Astrocyte (in vitro differentiated cells and primary cell): ENCODE results near the gene MRTFA. TPM values are rescaled to one million over a fixed set of nuclear protein-coding genes. Genes with fewer than 3 reads are reported as not detected.
A peak's percentile ranks its signal among the peaks of the same experiment; 100 is the strongest.

Experiments used
- DNase-seq: peaks from one replicate; pipeline ENCODE4 v3.0.0-alpha.2; 2010; ENCODE audit warnings: low read depth
- FAIRE-seq: peaks from 2 replicates; lab custom pipeline; 2011; peaks lifted over from hg19 to GRCh38; lab: Jason Lieb, UNC
- H2AFZ ChIP-seq: 2 replicates; pipeline ENCODE4 v1.6.0; 2012; ENCODE audit warnings: low read depth, low read length, inconsistent platforms
- H3K27ac ChIP-seq: 2 replicates; pipeline ENCODE4 v1.5.1; 2011; ENCODE audit warnings: low read depth, low read length, inconsistent platforms
- H3K27me3 ChIP-seq: 2 replicates; pipeline ENCODE4 v1.6.0; 2011; ENCODE audit warnings: low read length, inconsistent platforms; ENCODE audit not compliant: insufficient read depth
- H3K36me3 ChIP-seq: 2 replicates; pipeline ENCODE4 v1.5.1; 2011; ENCODE audit warnings: low read length, inconsistent platforms; ENCODE audit not compliant: insufficient read depth
- H3K4me1 ChIP-seq: 2 replicates; pipeline ENCODE4 v1.5.1; 2011; ENCODE audit warnings: low read length, inconsistent platforms; ENCODE audit not compliant: insufficient read depth
- H3K4me2 ChIP-seq: 2 replicates; pipeline ENCODE4 v1.6.0; 2012; ENCODE audit warnings: low read length, inconsistent platforms
- H3K4me3 ChIP-seq: 2 replicates; pipeline ENCODE4 v1.5.1; 2011; ENCODE audit warnings: low read depth, mild to moderate bottlenecking, low read length, inconsistent platforms; ENCODE audit not compliant: insufficient read depth
- H3K79me2 ChIP-seq: 2 replicates; pipeline ENCODE4 v1.6.0; 2012; ENCODE audit warnings: mild to moderate bottlenecking, low read length, inconsistent platforms; ENCODE audit not compliant: insufficient read depth
- H3K9ac ChIP-seq: 2 replicates; pipeline ENCODE4 v1.6.0; 2012; ENCODE audit warnings: mild to moderate bottlenecking, low read length, inconsistent platforms
- H3K9me3 ChIP-seq: 2 replicates; pipeline ENCODE4 v1.5.1; 2012; ENCODE audit warnings: low read depth, mild to moderate bottlenecking, low read length, inconsistent platforms; ENCODE audit not compliant: insufficient read depth
- H4K20me1 ChIP-seq: 2 replicates; pipeline ENCODE4 v1.6.0; 2012; ENCODE audit warnings: low read length, inconsistent platforms; ENCODE audit not compliant: insufficient read depth
- H3K27ac Mint-ChIP-seq: one replicate; pipeline ENCODE4 v1.8.0; 2021; ENCODE audit warnings: mild to moderate bottlenecking, mixed read lengths; ENCODE audit not compliant: unreplicated experiment
- H3K27me3 Mint-ChIP-seq: one replicate; pipeline ENCODE4 v1.8.0; 2021; ENCODE audit warnings: low read depth, mixed read lengths; ENCODE audit not compliant: unreplicated experiment
- H3K36me3 Mint-ChIP-seq: one replicate; pipeline ENCODE4 v1.8.0; 2021; ENCODE audit warnings: low read depth, mixed read lengths; ENCODE audit not compliant: unreplicated experiment
- H3K4me1 Mint-ChIP-seq: one replicate; pipeline ENCODE4 v1.8.0; 2021; ENCODE audit warnings: low read depth, mixed read lengths; ENCODE audit not compliant: unreplicated experiment
- H3K4me3 Mint-ChIP-seq: one replicate; pipeline ENCODE4 v1.8.0; 2021; ENCODE audit warnings: mild to moderate bottlenecking, moderate library complexity, mixed read lengths; ENCODE audit not compliant: unreplicated experiment
- H3K9me3 Mint-ChIP-seq: one replicate; pipeline ENCODE4 v1.8.0; 2021; ENCODE audit warnings: mild to moderate bottlenecking, mixed read lengths; ENCODE audit not compliant: unreplicated experiment
- CTCF ChIP-seq: IDR thresholded peaks from 2 replicates; pipeline ENCODE4 v1.5.1; 2011; ENCODE audit warnings: low read depth, mild to moderate bottlenecking, inconsistent platforms, low read length, moderate library complexity; ENCODE audit not compliant: insufficient read depth
- EZH2 ChIP-seq: IDR thresholded peaks from 2 replicates; pipeline ENCODE4 v1.6.1; 2012; ENCODE audit warnings: mild to moderate bottlenecking, low read length, inconsistent platforms; ENCODE audit not compliant: insufficient read depth
- total RNA-seq: library from RNA; stranded (reverse); gene quantifications from 2 replicates; pipeline ENCODE4 v1.2.1, GENCODE V29; 2021

Gene MRTFA
- total RNA-seq, 1 donor from 2014 or later, result 74.3 TPM

GRCh38 chr22:40368836-40369235 lies 267.7 kb downstream of the MRTFA start:
- no peak for FAIRE-seq
- H3K27ac Mint-ChIP-seq, result no peak overlapping the region

GRCh38 chr22:40368016-40368415 lies 268.5 kb downstream of the MRTFA start:
- H3K36me3 Mint-ChIP-seq, result peaks cover 24% of the 10 kb centered on the region
- Histone ChIP-seq H3K4me1 (peaks cover 6% of the 10 kb centered on the region), H3K27ac (no peak overlapping the region), H3K36me3 (peaks cover 33% of the 10 kb centered on the region), H3K9ac (no peak overlapping the region), H3K9me3 (no peaks in the 10 kb centered on the region), H3K4me2 (no peak overlapping the region), H3K27me3 (no peaks in the 10 kb centered on the region), H3K4me3 (no peak overlapping the region), H3K79me2 (peaks cover 17% of the 10 kb centered on the region), H2AFZ (no peak overlapping the region), H4K20me1 (peaks cover 8% of the 10 kb centered on the region)
- peak overlapping the region; percentile 24 for H3K4me3 Mint-ChIP-seq
- no peak for DNase-seq
- H3K4me1 Mint-ChIP-seq, result peaks cover 22% of the 10 kb centered on the region
- H3K27ac Mint-ChIP-seq, result no peak overlapping the region
- H3K9me3 Mint-ChIP-seq, result no peaks in the 10 kb centered on the region
- no peak for TF ChIP-seq CTCF
- TF ChIP-seq EZH2, result no peak
- no peaks in the 10 kb centered on the region for H3K27me3 Mint-ChIP-seq
- no peak for FAIRE-seq

More at GRCh38 chr22:40368836-40369235, 267.7 kb downstream of the MRTFA start:
- Histone ChIP-seq H3K79me2 (peaks cover 17% of the 10 kb centered on the region), H3K27me3 (no peaks in the 10 kb centered on the region), H3K4me3 (no peak overlapping the region), H3K36me3 (peaks cover 33% of the 10 kb centered on the region), H3K9ac (no peak overlapping the region), H3K4me1 (peaks cover 6% of the 10 kb centered on the region), H3K4me2 (no peak overlapping the region), H4K20me1 (peaks cover 9% of the 10 kb centered on the region), H2AFZ (no peak overlapping the region), H3K27ac (no peak overlapping the region), H3K9me3 (no peaks in the 10 kb centered on the region)
- no peak for TF ChIP-seq EZH2
- no peak for TF ChIP-seq CTCF
- H3K36me3 Mint-ChIP-seq, result peaks cover 17% of the 10 kb centered on the region
- H3K27me3 Mint-ChIP-seq, result no peaks in the 10 kb centered on the region
- peaks cover 18% of the 10 kb centered on the region for H3K4me1 Mint-ChIP-seq
- no peaks in the 10 kb centered on the region for H3K9me3 Mint-ChIP-seq
- DNase-seq, result no peak
- H3K4me3 Mint-ChIP-seq, result no peak overlapping the region

- TF ChIP-seq EZH2 (no peak), CTCF (no peak)
- Histone ChIP-seq H3K36me3 (peaks cover 37% of the 10 kb centered on the region), H2AFZ (no peak overlapping the region), H3K9me3 (no peaks in the 10 kb centered on the region), H3K4me3 (no peak overlapping the region), H3K27me3 (no peaks in the 10 kb centered on the region), H3K79me2 (peaks cover 17% of the 10 kb centered on the region), H3K4me1 (peaks cover 6% of the 10 kb centered on the region), H3K9ac (no peak overlapping the region), H3K4me2 (no peak overlapping the region), H3K27ac (no peak overlapping the region), H4K20me1 (peaks cover 1% of the 10 kb centered on the region)
- Mint-ChIP-seq H3K27ac (no peak overlapping the region), H3K4me1 (peaks cover 24% of the 10 kb centered on the region), H3K9me3 (no peaks in the 10 kb centered on the region), H3K27me3 (no peaks in the 10 kb centered on the region), H3K36me3 (peaks cover 30% of the 10 kb centered on the region), H3K4me3 (no peak overlapping the region)
- no peak for FAIRE-seq
- no peak for DNase-seq
Measured at GRCh38 chr22:40367342-40367741, 269.2 kb downstream of the MRTFA start.
